Measurements from ENCODE around the gene TUBA3E.
"Not testable (repeated sequence)": the region's sequence is repeated elsewhere in the genome, so short reads cannot be mapped to it uniquely, and the experiment has no call there.

Gene TUBA3E

DNA sequence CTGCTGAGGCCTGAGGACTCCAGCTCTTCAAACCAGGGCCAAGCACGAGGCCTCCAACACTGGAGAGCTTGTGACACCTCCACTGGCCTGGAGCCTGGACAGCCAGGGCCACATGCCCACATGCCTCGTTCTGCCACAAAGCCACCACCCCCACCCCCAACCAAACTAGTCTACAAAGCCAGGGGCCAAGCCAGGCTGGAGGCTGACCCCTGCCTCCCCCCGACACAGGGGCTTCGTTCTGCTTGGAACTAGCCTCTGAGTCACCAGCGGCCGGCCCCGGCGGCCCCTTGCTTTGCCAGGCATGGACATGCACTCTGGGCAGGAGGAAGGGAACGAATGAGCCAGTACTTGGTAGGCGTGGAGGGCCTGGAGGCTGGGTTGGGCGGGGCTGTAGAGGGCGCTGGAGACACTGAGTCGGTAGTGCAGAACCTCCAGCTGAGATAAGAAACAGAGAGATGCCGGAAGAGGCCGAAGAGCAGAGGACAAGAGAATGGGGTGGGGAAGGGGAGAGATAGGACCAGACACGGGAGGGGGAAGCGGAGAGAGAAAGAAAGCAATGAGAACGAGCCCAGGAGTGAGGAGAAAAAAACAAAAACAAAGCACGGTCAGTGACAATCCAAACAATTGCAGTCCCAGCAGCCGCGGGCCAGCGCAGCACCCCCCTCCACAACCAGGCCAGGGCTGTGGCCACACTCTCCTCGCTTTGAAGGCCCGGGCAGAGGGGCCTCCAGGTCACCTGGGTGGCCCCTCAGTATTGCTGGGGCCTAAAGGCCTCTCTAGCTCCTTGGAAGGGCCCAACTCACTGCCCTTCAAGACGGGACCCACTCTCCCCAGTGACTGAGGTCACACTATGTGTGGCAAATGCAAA, 37.2 kb downstream of the TUBA3E start:
- DNase-seq = not testable (repeated sequence)

DNA sequence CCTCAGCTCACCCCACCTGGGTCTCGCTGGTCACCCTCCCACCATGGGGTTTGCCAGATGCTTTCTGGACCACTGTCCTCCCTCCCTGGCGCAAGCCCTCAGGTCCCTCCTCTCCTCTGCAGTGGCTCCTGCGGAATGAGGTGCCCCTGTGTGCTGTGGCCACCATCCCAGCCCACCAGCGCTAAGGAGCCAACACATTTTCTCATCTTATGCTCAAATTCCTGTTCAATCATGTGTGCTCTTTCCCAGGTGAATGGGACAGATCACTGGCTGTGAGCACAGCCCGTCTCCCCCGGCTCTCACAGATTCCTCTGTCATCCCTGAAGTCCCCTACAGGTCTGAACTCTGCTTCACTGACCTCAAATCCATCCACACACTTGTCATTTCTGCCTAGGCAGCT, 38.1 kb downstream of the TUBA3E start:
- DNase-seq = no peak

DNA sequence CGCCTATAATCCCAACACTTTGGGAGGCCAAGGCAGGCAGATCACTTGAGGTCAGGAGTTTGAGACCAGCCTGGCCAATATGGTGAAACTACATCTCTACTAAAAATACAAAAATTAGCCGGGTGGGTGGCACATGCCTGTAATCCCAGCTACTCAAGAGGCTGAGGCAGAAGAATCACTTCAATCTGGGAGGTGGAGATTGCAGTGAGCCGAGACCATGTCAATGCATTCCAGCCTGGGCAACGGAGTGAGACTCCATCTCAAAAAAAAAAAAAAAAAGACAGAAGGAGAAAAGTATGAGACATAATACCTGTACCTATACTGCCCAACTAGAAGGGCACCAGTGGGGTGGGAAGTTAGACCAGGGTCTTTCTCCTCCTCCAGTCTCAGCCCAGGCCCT, 38.9 kb downstream of the TUBA3E start:
- DNase-seq = not testable (repeated sequence)

DNA sequence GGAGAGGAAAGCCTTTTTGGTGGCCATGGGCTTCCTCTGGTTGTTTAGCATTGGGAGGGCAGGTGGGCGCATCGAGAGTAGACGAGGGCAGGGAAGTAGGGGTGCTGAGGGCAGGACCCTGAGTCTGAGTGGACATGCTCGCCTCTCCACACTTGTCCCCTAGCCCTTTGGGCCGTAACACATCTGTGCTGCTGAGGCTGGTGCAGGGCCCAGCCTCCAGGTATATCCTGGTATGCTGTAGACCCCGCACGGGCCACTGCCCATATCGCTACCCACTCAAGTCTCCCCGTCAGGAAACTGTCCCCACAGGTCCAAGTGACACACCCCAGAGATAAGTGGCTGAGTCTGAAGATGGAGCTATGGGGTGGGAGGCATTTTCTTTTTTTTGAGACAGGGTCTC, 39.6 kb downstream of the TUBA3E start:
- no peak for DNase-seq

DNA sequence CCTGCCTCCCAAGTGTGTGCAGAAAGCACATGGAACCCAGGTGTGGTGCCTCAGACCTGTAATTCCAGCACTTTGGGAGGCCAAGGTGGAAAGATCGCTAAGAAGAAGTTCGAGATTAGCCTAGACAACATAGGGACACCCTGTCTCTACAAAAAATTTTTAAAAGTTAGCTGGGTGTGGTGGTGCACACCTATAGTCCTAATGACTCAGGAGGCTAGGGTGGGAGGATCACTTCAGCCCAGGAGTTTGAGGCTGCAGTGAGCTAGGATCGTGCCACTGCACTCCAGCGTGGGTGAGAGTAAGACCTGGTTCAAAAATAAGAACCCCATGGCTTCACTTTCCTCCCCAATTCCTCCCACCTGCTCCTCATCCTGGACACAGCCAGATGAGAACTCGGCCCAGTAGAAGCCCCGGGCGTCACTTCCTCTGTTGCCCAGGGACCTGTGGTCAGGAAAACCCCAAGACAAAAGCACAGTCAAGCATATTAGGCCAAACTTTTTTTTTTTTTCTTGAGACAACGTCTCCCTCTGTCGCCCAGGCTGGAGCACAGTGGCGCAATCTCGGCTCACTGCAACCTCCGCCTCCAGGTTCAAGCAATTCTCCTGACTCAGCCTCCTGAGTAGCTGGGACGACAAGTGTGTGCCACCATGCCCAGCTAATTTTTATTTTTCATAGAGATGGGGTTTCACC, 40.3 kb downstream of the TUBA3E start:
- DNase-seq = not testable (repeated sequence)

DNA sequence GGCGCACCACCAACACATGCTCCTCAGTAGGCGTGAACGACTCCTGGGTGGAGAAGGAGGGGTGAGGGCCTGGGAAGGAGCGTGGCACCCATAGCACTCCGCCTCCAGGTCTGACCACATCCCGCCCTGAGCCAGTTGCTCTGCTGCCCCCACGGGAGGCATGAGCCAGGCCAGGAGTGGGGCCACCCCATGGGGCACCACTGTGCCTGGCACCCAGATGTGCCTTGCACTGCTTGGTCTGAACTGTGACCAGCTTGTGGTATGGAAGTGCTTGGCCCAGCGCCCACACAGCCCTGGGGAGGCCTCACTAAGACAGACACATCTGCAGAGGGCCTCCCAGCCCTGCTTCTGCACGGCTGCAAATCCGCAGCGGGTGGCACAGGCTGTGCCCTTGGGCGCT, 40.9 kb downstream of the TUBA3E start:
- not testable (repeated sequence) for DNase-seq

DNA sequence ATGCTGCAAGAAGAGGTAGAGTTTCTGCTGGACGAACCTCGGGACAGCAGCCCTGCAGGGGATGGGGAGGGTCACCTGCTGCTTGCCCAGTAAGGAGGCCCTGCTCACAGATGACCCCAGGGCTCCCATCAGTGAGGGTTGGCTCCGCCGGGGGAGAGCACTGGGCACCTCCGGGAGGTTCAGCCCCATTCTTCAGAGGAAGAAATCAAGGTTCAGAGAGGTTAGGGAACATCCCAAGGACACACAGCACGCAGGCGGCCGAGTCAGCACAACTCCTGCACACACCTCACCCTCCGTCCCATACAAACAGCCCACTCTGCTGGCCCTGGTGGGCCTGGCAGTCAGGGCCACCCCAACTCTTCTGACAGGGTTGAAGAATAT, 41.6 kb downstream of the TUBA3E start:
- DNase-seq = no peak

DNA sequence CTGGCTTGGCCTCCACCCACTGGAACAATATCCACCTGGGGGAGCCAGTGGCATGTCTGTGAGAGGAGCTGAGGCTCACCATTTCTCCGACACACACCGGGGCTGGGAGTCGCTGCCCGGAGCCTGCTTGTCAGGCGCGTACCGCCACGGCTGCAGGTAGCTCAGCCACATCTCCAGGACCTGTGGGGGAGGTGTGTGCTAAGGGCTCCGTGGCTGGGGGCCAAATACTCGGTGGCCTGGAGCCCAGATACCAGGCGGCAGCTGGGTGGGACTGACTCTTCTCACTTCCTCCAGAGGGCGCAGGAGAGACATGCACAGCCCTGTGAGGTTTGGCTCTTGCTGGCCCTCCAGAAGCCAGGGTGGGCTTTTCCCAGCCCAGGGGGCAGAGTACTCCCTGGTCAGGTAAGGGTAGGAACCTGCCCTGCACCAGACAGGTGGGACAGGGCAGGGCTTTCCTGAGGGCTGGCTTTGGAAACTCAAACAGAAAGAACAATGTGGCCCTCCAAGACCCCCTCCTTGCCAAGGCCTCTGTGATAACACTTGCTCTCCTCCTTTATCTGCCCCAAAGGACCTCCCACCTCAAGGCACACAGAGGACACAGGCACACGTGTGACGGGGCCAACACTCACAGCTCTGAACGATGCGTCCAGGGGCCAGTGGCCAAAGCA, 42.1 kb downstream of the TUBA3E start:
- not testable (repeated sequence) for DNase-seq

DNA sequence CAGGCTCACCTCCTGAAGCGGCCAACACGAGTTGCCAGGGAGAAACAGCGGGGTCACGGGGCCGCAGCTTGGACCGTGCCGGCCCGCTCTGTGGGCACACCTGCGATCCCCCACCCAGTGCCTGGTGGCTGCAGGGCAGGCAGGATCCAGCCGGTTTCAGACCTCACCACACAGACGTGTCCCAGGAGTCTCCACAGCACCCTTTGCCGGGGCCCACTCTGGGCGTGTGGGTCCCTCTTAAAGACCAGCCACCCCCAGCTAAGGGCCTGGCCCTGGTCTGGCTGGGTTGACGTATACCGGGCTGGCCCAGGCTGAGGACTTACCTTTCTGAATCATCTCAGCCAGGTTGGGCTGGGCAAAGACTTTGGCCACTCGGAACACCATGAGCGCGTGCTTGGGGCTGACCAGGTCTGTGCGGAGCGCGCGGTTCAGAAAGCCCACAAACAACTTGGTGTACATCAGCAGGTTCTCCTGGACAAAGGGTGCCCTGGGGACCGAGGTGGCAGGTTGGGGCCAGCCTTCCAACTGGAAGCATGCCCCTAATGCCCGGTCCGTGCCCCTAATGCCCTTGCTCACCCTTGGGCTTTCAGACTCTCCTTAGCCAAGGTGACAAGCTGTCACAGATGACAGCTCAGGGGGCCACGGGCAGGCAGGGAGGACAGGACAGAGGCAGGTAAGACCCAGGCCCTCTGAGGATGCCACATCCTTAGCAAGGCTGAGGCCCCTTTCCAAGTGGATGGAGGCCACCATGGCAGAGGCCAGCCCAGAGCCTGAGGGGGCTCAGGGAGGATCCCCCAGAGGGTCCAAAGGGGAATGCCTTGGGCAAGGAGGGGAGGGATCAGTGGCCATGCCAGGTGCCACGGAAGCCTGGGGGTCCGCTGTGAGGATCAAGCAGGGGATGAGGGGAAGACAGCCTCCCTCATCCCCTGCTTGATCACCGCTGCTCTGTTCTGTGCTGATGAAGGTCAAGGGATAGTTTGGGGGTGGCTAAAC, 43.2 kb downstream of the TUBA3E start:
- DNase-seq = no peak

DNA sequence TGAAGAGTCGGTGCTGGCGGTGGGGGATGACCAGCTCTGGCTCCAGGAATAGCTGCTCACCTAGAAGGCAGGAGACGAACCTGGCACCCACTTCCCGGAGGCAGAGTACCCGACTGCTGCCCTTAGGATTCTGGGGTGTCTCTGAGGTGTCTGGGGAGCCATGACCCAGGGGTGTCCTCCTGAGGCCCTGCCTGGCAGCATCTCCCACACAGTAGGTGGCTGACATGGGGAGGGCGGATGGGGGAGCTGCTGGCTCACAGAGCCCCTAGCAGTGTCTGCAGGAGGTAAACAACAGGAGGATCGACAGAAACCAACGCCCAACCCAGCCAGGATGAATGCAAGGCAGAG, 43.8 kb downstream of the TUBA3E start:
- not testable (repeated sequence) for DNase-seq

DNA sequence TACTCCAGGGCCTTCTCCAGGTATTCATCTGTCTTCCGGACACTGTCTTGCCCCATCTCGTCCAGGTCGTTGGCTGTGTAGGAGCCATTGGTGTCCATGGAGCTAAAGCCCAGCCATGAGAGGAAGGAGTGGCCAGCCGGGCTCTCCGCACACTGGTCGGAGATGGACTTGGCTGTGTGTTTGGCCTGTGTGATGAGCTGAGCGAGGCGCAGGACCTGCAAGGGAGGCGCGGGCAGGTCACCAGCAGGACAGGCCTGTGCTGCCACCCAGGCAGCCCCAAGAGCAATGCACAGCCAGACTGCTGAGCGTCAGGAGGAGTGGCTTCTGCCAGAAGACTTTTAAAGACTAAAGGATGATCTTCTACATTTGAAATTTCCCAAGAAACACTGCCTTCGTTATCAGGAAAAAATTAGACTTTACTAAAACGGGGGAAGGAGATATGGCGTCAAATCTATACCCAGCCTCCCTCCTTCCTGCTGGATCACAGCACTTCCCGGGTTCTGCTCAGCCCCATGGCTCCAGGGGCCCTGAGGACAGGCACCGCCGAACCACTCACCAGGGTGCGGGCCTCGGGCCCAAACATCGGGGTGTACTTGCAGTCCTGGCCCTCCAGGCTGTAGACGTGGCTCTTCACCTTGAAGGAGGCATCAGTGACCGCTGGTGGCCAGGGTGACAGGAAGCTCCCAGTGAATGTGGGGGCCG, 44.4 kb downstream of the TUBA3E start:
- not testable (repeated sequence) for DNase-seq

DNA sequence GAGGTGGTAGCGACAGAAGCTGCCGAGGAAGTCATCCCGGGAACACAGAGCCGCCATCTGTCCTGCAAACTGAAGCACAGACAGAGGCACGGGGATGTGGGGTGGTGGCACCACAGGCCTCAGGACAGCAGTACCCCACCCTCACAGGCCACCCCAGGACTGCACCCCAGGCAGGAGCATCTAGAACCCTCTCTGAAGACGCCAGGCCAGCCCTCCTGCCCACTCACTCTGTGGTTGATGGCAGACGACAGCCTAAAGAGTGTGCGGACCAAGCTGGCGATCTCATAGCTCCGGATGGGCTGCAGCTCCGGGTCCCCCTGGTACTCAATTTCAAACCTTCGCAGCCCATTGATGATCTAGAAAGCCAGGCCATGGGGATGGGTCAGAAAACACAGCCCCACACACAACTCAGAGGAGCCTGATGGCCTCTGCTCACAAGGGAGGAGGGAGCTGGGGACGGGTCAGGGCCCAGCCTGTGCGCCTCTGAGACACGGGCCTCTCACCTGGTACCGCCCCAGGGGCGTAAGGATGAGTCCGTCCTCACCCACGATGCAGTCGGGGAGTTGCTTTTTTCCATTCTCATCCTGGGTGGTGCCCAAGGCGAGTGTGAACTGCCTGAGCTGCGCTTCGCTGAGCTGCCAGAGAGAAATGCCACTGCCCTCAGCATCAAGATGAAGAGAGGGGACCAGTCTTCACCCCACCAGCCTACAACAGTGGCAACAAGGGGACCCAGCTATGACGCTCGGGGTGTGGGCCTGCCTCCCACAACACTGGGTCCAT, 45.2 kb downstream of the TUBA3E start:
- no peak for DNase-seq

DNA sequence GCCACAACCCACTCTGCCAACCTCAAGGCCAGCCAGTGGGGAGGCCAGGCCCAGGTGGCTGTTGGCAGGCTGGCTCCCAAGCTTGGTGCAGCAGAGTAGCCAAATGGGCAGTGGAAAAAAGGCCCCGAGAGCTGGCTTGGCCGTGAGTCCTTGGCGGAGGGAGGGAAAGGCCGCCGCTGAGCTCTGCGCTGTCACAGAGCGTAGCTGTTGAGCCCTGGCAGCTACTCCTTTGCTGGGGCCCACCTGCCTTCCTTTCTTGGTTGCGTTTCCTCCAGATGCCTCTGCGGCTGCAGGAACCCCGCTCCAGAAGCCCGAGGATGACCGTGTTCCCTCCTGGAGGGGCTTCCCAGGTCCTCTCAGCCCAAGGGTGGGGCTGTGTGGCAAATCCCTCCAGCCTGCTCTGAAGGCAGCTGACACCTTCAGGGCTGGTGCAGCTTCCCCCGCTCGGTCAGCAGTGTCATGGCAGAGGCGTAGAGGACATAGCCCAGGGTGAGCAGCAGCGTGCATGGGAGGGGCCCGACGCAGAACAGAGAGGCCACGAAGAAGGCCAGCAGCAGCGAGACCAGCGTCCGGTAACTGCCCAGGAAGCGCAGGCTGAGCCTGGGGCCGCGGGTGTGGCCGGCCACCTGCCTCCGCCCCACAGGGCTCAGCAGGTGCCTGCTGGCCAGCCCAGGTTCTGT, 46.0 kb downstream of the TUBA3E start:
- not testable (repeated sequence) for DNase-seq

DNA sequence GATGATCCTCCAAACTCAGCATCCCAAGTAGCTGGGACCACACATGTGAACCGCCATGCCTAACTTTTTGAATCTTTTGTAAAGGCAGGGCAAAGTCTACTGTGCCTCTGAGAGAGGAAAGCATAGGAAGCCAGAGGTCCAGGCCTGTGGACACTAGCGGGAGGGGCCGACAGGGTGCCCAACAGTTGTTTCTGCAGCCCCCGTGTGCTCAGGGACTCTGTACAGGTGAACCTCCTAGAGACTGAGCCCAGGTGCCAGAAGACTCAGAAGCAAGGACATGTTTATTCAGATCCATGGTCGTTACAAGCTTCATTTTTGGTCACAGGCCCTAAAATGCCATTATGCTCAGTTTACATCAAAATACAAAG, 47.1 kb downstream of the TUBA3E start:
- DNase-seq = not testable (repeated sequence)

DNA sequence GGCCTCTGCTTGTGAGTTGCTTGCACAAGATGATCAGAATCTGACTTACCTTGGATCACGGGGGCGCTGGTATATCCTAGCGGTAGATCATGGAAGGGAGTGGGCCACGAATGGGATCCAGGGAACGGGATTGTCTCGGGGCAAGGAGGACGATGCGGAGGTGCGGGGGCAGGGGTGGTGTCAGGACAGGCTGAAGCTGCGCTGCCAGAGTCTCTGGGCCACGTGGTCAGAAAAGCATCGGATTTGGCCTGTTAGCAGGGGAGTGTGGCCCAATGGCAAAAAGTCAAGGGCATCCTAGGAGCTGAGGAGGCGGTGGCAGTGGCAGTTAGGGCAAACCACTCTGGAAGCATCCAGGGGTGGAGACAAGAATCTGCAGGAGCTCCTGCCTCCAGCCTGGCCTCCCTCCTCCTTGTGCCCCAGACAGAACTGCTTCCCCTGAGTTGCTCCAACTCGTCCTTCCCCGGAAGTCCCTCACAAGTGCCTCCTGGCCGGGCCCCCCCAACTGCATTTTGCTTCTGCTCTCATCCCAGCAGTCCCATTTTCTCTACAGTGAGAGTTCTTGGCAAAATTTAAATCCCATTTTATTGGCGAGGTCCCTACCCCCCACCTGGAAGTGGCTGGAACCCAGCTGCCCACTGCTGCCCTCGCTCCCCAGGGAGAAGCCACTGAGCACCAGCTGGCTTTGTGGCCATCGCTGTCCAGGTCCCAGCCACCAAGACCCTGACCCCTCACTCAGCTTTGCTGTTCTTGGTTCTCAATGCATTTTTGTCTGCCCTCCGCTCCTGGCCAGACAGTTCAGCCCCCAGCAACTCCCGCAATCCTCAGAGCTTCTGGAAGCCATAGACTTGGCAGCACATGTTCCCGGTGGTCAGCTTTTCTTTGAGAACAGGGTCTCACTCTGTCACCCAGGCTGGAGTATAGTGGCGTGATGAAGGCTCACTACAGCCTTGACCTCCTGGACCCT, 47.8 kb downstream of the TUBA3E start:
- DNase-seq = no peak

DNA sequence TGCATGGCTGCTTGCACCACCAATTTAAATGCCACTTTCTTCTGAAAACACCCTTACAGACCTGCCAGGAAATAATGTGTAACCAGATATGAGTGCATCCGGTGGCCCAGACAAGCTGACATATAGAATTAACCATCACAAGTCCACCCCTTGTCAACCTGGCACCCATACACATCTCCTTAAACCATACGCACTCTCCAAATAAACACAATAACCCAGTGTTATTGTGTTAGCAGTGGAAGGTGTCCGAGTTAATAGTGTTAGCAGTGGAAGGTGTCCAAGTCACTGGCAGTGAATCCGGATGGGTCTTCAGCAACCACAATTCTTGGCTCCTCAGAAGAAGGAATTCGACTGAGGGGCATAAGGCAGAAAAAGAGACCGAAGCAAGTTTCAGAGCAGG, 49.7 kb downstream of the TUBA3E start:
- not testable (repeated sequence) for DNase-seq

DNA sequence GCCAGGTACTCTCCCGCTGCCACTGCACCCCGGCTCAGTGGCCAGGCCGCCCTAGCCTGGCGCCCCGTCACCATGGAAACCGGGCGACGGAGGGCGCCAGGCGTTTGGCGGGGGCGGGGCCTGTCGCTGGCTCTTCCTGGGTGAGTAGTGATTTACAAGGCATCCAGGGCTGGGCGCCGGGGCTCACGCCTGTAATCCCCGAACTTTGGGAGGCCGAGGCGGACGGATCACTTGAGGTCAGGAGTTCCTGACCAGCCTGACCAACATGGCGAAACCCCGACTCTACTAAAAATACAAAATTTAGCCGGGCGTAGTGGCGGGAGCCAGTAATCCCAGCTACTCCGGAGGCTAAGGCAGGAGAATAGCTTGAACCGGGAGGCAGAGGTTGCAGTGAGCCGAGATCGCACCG, 53.2 kb downstream of the TUBA3E start, which contains the start of gene CCDC74B:
CCDC74B (minus strand) TSS at position 107 of the 409 bp plus-strand sequence. CDS start 116 bp downstream, outside the sequence.
- DNase-seq = peak; percentile 50

DNA sequence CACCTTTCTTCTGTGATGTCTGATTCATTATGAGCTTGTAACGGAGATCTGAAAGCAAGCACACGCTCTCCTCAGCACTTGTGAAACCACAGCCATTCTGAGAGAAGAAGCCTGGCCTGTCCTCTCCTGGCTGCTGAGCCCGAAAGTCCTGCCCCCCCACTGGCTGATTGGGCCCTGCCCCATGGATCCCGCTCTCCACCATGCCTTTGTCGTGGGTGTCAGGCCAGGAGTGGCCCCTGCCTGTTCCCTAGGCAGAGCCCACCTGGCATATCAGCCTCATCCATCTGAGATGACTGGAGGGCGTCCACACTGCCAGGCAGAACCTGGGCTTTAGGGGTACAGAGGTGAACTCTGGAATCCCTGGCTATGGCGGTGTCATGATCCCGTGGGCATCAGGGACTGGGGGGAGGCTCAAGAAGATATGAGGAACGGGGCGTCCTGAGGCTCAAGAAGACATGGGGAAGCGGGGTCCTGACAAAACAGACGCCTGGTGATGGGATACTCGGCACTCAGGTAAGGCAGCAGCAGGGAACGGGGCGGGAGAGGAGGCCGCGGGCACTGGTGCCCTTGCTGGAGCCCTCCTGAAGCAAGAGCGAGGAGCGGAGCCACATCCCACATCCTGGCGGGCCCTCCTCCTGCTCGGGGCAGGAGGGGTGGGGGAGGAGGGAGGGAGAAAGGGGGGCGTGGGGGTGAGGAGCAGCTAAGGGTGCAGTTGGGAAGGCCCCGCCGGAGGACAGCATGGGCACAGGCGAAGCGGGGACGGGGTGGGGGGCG, 54.8 kb downstream of the TUBA3E start:
- DNase-seq = not testable (repeated sequence)
